GM19397 (cell line): Measurements from ENCODE around the gene AUH.
"Not testable (repeated sequence)": the region's sequence is repeated elsewhere in the genome, so short reads cannot be mapped to it uniquely, and the experiment has no call there.

Source experiments
- ATAC-seq: cut with Tn5 transposase; IDR thresholded peaks from one replicate; pipeline ENCODE4 v1.9.1; 2021; ENCODE audit warnings: mild to moderate bottlenecking, moderate library complexity; ENCODE audit not compliant: unreplicated experiment

Gene AUH

DNA sequence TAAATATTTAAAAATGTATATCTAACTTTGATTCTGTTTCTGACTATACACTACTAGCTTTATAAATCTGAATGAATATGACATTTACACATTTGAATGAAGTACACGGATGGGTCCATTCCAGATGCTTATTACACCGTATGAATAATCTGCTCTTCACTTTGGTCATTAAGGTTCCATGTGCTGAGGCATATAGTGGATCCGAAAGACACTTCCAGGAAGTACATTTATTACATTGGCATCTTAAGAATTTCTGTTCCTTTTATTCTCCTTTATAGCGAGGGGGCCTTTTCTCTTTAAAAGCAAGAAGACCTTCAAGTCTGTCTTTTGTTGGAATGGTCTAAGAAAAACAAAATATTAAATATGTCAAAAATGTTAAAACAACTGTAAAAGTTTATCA is 147.6 kb downstream of the AUH start:
- ATAC-seq = no peak

DNA sequence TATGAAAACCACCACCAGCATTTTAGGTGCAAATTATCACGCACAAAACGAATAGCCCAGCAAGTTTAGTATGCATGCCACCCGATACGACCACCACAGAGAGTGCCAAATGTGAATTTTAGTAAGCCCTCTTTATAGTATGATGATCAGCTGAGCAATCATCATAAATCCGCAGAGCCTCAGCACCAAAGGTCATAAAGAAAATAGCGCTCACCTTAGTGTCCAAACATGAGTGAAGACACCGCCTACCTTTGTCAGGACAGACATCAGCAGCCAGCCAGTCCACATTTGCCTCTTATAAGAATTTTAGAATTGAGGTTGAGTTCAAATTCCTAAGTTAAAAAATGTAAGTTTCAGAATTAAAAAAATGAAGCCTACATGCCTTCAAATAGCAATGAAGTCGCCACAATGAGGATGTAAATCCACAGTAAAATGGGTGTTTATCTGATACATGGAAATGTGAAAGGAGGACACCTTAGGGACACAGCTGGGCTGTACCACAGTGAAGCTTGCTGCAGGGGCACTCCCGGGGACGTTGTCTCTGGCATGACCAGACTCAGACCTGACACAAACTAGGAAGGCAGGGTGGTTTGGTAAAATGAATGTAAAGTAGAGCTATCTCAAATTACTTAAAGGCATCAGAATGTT is 149.0 kb downstream of the AUH start:
- ATAC-seq = no peak

DNA sequence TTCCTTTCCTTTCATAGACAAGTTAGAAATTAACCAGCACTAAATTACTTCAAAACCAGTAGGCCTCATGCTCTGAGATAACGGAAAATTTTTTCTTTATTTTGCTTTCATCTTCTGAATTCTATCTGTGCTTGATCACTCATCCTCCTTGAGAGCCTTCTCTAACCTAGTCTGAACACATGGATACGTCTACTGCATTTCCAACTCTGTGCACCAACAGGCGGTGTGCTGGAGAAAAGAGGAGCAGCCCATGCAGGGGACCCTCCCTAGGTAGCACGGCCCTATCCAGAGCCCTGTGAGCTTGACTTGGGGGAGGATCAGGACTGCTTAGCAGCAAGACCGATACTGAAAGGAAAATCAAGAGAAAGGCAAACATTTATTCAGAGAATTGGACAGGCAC is 149.8 kb downstream of the AUH start:
- ATAC-seq = no peak

DNA sequence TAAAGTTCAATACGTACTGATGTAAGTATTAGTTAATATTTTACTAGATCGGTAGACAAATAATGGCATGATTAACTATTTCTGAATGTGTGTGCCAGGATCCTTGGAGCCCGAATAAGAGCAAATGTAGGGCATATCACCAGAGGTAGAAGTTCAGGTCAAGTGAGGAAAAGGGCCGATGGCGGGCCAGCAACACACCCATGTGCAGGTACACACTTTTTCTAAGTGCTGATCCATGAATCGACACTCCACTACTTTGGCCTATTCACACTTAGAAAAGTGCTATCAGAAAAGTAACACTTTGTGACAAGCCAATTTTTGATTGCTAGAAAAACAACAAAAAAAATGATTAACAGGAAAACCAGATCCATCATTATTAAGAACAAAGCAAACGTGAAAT is 150.3 kb downstream of the AUH start:
- ATAC-seq = no peak

DNA sequence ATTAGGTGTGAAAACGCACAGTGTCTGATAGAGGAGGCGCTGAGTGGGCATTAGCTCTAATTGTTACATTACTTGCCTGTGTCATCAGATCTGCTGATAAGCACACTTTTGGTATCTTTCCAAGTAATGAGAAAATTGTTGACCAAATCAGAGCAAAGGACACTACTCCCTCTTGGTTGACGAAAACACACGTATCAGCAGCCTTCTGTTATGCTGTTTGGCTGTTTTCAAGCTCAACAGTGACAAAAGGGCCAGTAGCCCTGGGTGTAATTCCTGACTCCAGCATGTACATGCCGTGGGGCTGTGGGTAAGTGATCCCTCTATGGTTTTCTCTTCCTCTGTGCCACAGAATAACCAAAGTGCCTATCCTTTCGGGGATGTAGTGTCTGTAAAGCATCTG is 151.4 kb downstream of the AUH start:
- no peak for ATAC-seq

DNA sequence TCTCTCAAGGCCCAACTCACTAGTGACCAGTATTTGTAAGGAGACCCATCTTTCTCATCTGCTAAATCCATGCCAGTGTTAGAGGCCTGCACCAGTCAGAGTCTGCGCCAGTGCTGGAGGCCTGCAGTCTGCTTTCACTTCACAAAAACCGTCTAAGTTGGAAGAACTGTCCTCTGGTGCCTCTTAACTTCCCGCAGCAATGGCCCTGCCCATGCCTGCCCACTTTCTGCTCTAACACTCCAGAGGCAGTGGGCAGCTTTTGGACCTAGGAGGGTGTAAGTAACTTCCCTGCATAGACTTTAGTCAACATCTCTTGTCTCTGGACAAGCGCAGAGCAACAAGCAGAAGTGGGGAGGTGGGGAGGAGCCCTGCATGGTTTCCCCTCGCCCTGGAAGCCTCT is 152.9 kb downstream of the AUH start:
- ATAC-seq = no peak

DNA sequence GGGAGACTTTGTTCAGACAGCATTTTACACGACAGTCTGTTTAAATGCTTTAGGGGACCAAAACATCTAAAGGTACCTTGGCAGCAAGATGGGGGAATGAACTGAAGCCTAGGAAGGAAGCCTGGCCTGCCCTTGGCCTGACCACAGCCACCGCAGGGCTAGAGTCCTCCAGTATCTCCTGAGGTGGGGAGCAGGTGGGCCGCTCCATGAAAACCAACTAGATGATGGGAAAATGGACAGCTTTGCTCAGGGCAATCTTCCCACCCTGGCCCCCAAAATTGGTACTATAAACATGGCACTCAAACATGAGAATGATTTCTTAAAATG is 153.3 kb downstream of the AUH start:
- no peak for ATAC-seq

DNA sequence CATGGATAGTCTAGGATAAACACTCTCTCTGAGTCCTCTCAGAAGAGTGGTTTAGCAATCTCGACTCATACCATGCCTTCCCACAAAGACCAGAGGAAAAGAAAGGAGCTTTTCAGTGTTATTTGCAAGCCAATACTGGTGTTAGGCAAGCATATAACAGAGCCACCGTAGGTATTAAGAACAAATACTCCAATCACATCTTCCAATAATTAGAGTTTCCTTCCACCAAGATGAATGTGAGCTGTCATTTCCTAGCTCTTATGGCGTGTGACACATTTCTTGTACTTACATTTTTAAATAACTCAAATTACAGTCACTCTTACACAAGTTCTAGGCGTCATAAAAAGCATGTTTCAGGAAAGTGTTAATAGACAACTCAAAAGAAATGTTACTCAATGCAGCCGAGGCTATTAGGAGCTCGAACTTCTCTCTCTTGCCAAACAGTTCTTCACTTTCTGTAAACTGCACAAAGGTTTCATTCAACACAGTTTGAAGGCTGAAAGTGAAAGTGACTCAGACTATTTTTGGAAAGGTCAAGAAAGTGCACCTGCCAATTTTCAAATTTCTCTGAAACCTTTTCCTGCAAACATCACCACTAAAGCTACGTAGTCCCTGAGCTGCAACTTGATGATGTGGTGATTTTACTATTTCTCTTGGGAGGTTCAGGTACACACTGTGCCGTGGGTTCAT is 153.8 kb downstream of the AUH start:
- peak; percentile 82 for ATAC-seq

DNA sequence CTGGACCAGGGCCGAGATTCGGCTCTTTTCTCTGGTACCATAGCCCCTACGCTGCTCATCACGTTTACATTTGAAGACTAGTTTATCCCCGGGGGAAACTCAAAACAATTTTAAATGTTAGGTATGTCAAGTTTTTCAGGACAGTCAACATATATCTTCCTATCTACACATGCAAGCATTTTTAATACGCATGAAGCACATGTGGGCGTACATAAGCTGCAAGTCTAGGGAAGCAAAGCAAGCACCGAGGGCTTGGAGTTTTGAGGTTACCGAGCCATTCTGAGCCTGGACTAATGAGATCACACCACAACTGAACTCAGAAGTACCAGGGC is 154.4 kb downstream of the AUH start:
- no peak for ATAC-seq

DNA sequence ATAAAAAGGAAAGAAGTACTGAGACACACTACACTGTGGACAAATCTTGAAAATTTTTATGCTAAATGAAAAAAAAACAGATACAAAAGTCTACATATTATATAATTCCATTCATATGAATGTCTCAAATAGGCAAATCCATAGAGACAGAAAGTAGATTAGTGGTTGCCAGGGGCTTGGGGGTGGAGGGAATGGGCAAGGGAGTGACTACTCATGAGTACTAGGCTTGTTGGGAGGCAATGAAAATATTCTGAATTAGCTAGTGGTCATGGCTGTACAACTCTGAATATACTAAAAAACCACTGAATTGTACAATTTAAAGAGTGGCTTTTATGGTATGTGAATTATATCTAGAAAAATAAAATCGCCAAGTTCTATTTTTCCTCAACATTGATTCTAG is 154.9 kb downstream of the AUH start:
- ATAC-seq = no peak

DNA sequence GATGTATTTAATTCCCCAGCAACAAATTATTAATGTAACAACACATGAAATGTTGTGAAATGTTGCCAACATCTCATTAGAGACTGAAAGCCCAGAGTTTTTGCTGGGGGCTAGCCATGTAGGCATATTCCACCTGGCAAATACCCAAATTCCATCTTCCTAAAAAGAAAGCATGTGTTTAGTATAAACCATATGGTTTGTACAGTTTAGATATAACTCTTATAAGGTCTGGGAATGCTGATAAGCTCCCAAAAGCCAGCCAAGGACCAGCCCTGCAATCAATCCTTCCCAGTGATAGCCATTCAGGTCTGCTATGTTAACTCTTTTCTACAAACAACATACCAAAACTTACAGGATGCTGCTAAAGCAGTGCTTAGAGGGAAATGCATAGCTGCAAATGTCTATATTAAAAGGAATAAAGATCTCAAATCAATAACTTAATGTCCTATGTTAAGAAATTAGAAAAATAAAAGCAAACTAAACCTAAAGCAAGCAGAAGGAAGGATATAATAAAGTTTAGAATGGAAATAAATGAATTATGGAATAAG is 158.9 kb downstream of the AUH start:
- ATAC-seq = no peak

DNA sequence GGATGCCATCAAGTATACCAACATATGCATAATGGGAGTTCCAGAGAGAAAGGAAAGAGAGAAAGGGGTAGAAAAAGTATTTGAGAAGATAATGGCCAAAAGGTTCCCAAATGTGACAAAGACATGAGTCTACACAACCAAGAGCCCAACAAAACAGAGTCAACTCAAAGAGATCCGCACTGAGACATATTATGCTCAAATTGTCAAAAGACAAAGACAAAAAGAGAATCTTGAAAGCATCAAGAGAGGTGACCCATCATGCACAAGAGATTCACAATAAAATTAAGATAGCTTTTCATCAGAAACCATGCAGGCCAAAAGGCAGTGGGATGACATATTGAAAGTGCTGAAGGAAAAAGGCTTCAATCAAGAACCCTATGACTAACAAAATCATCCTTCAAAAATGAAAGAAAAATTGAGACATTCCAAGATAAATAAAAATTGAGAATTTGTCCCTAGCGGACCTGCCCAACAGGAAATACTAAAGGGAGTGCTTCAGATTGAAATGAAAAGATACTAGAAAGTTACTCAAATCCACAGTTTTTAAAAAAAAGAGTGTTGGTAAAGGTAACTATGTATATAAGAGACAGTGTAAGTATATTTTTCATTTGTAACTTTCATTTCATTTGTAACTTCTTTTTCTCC is 160.9 kb downstream of the AUH start:
- ATAC-seq = no peak

DNA sequence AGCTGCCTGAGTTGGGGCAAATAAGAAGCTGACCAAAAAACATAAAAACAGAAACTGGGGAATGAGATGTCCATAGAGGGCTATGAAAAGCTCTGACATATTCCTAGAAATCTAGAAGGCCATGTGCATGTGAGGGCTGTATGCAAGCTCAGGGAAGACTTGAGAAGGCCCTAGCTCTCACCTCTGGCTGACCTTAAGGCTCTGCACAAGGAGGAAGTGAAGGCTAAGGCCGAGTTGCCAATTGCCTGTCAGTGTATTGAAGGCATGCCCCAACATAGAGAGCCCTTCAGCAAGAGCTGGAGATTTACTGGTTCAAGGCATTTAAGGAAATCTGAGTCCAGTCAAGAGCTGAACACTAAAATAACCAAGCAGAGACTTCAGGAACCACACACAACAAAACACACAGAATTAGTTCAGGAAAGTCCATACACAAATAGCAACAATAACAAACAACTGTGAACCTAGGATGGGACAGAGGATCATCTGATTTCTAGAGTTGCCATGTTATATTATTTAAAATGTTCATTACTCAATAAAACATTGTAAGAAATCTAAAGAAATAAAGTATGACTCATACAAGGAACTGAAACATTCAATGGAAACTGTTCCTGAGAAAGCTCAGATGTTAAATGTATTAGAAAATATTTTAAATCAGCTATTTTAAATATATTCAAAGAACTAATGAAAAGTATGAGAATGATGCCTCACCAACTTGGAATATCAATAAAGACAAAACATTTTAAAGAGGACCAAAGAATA is 161.8 kb downstream of the AUH start:
- no peak for ATAC-seq

DNA sequence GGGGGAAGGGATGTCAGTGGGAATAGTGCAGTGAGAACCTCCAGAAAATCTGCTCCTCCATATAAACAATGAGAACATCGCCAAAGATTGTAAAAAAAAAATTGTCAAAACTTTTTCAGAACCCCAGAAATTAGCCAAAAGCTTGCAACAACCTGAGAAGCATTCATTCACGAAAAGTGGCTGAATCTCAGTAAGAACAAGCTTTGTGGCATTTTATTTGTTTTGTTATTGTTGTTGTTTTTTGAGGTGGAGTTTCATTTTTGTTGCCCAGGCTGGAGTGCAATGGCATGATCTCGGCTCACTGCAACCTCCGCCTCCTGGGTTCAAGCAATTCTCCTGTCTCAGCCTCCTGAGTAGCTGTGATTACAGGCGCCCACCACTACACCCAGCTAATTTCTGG is 162.8 kb downstream of the AUH start:
- ATAC-seq = not testable (repeated sequence)

DNA sequence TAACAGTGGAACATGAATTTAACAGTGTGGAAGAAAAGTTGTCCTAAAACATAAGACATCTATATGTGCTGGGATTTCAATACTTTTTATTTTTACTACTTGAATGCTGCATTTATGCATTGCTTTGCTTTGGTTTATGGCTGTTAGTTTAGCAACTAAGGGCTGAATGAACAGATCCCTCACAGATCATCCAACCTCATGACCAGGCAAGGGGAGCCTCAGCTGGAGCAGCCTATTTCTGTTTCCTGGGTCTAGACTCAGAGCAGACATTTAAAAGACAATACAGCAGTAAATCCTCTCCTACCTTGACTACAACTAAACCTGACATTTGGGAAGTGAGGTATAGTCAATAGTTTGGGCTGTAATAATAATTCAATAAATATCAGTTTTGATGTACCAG is 163.3 kb downstream of the AUH start:
- no peak for ATAC-seq

DNA sequence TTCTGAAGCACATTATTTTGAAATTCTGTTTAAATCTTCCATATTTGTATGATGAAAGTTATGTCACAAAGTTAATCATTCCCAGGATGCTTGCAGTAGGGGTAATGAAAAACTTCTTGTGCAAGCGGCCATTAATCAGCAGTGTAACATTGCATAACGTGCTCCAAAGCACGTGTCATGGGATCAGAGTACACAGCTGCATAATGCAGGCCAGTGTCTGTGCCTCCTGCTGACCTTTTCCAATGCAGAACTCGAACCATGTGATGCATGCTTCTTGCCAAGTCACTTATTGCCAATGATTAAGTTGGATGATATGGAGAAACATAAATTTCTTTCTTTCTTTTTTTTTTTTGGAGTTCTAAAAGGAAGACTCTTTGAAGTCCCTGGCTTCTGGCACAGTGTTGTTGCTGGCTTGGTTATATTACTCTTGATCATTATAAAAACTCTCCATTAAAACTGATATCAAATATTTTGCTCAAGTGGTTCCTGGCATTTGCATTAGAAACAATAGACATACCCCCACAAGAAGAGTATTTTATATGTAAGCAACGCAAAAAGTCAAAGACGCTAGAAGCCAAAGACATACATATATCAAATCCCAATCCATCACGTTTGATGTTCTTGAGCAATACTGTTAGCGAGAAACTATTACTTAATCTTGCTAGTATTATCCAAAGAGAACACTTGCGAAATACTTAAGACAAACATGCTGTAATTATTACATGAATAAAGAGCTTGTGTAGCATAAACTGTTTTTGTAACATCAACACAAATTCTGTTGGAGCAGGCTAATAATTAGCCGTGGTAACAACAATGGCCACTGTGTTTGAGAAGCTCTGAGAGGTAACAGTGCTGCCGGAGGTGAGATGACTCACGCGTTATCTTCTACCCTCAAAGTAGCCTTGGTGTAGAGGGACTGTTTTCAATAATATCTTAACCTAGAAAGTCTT is 164.2 kb downstream of the AUH start:
- no peak for ATAC-seq

DNA sequence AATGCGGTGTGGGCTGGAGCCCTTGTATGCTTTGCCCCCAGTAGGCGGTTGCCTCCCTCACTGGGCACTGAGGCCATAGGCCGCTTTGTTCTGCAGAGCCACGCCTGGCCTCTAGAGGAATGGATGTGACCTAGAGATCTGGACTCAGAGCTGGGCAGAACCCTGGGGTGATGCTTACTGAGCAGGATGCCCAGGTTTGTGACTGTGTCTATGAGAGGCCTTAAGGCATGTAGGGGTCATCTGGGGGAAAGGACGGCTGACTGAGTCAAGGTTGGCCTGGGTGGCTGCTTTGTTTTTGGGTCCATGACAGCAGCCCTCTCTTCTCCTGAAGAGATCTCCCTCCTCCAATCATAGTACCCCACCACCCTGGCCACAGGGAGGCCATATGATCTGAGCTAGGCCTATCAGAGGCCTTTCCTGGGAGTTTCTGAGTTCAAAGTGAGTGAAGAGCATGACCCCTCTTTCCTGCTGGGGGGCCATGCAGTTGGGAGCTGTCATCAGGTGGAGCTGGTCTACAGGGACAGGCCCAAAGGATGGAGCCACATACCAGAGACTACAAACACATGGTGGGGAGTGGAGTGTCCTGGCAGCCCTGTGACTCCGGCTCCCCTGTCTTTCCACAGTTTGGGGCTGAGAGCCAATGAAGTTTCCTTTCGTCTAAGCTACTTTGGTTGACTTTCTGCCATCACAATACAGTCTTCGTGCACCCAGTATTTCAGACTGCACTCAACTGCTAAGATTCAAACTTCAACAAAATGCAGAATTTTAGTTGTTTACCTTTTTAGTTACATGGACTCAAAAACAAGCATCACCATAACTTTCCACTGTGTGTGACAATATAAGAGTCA is 165.4 kb downstream of the AUH start:
- no peak for ATAC-seq

DNA sequence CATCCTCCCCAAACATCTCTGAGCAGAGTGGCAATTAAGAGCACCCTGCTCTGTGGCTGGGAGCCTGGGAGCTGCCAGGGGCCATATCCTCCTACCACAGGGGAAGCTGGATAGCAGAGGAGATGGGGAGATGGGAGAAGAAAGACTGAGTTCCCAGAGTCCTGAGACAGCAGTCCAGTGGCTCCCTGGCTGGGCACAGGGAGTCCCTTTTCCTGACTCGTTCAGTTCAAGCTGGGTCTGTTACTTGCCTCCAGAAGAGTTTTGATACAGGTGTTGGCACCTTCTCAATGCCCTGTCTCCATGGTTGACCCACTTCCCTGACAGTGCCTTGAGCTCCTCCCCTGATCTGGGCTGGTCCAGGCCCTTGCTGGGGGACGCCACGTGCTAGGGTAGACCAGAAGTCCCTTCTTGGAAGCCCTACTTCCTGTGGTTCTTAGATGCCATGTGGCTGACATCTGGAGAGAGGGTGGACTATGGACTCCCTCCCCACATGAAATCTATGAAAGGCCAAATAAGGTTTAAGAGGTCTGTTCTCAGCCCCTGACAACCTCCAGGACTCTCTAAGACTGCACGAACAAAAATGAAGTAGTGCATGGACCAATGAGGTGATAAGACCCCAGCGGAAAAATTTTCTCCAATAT is 166.2 kb downstream of the AUH start:
- ATAC-seq = no peak
